Measurements from ENCODE around the gene SRPX. TPM values are rescaled to one million over a fixed set of nuclear protein-coding genes. Genes with fewer than 3 reads are reported as not detected.

Gene SRPX
- total RNA-seq, 2 donors from 2014 or later: not detected

- no peak overlapping the region for H3K27ac Mint-ChIP-seq
- H3K36me3 Mint-ChIP-seq: no peaks in the 10 kb centered on the region
- no peaks in the 10 kb centered on the region for H3K9me3 Mint-ChIP-seq
- no peak for ATAC-seq
- no peak for DNase-seq (ENCODE audit: low spot score in 2 of 2)
Observed at GRCh38 chrX:38165023-38165422, 55.6 kb downstream of the SRPX start.

DNA sequence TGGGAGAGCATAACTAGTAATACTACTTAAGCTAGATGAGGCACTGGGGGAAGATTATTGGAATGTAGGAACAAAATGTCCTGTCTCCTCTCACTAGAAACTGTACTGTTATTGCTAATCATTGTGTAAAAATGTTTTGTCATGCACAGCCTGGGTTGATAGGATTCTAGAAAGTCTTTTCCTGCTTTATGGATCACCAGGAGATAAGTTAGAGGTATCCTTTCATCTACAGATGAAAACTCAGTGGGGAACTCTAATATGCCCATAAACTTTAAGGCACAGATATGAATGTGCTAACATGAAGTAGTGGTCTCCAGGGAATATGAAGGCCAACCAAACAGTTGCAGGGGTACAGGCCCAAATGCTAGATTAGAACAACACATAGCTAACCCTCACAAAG lies 57.5 kb downstream of the SRPX start:
- no peak for ATAC-seq

DNA sequence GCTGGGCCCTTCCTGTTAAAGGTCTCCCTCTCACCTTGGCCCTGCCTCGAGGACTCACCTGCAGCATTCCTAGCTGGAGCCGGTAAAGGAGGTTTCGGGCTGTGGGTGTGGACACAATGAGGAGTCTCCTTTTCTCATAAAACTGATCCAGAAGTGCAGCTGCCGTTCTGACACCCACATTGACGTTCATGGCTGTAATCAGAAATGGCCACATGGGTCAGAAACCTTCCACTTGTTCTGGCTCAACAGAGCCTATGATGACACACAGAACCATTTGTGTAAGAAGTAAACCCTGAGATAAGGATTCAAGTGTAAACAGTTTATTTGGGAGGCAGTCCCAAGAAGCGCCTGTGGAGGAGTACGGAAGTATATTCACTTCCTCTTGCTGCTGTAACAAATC lies 63.8 kb downstream of the SRPX start:
- DNase-seq (ENCODE audit: low spot score in 2 of 2): no peak
- H3K9me3 Mint-ChIP-seq: no peaks in the 10 kb centered on the region
- no peak overlapping the region for H3K27ac Mint-ChIP-seq
- H3K36me3 Mint-ChIP-seq: no peaks in the 10 kb centered on the region
- ATAC-seq: no peak

More for the DNA sequence above, 57.5 kb downstream of the SRPX start:
- Mint-ChIP-seq H3K36me3 (no peaks in the 10 kb centered on the region), H3K27ac (no peak overlapping the region), H3K9me3 (no peaks in the 10 kb centered on the region)
- DNase-seq (ENCODE audit: low spot score in 2 of 2): no peak

DNA sequence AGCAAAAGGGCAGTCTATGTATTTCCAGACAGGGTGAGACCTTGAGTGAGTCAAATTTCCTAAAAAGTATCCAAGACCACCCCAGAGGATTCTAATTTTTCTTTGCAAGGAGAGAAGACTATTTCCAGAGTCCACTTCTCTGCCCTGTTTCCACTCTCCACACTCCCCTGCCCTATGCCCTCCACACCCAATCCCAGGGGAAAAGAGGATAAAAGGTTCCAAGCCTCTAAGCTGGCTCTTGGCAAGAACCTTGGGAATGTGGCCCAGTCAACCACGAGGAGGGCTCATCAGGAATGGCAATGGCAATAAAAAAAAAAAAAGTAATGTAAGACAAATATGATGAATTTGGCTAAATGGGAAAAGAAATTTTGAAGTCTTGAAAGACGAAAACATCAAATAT lies 65.9 kb downstream of the SRPX start:
- Mint-ChIP-seq H3K36me3 (no peaks in the 10 kb centered on the region), H3K9me3 (no peaks in the 10 kb centered on the region), H3K27ac (no peak overlapping the region)
- ATAC-seq (no peak), DNase-seq (ENCODE audit: low spot score in 2 of 2) (no peak)

- Mint-ChIP-seq H3K36me3 (no peaks in the 10 kb centered on the region), H3K27ac (no peak overlapping the region), H3K9me3 (no peaks in the 10 kb centered on the region)
- ATAC-seq (no peak), DNase-seq (ENCODE audit: low spot score in 2 of 2) (no peak)
Observed at GRCh38 chrX:38154340-38154739, 66.3 kb downstream of the SRPX start.

- Mint-ChIP-seq H3K36me3 (no peaks in the 10 kb centered on the region), H3K27ac (no peak overlapping the region), H3K9me3 (no peaks in the 10 kb centered on the region)
- no peak for DNase-seq (ENCODE audit: low spot score in 2 of 2)
- ATAC-seq: no peak
Observed at GRCh38 chrX:38151441-38151840, 69.2 kb downstream of the SRPX start.

- H3K27ac Mint-ChIP-seq: no peak overlapping the region
- DNase-seq (ENCODE audit: low spot score in 2 of 2): no peak
- ATAC-seq: no peak
- no peaks in the 10 kb centered on the region for H3K36me3 Mint-ChIP-seq
- H3K9me3 Mint-ChIP-seq: no peaks in the 10 kb centered on the region
Observed at GRCh38 chrX:38150993-38151392, 69.7 kb downstream of the SRPX start.

DNA sequence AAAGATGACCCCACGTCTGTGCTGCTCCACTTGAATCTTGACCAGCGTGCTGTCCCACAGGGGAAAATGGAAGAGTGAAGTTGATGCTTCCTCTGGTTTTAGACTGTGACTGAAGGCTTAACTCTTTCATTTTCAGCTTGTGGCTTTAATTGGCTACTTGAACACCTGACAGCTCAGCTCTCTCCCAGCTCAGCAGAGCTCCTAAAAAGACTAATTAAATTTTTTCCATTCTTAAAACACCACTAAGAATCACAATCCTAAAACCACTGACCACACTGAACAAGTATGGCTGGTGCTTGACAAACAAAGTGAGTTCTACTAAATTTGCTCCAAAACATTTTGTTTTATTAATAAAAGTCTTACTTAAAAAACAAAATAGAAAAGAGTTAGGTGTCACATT lies 71.7 kb downstream of the SRPX start:
- Mint-ChIP-seq H3K36me3 (no peaks in the 10 kb centered on the region), H3K27ac (no peak overlapping the region)
- ATAC-seq: no peak

DNA sequence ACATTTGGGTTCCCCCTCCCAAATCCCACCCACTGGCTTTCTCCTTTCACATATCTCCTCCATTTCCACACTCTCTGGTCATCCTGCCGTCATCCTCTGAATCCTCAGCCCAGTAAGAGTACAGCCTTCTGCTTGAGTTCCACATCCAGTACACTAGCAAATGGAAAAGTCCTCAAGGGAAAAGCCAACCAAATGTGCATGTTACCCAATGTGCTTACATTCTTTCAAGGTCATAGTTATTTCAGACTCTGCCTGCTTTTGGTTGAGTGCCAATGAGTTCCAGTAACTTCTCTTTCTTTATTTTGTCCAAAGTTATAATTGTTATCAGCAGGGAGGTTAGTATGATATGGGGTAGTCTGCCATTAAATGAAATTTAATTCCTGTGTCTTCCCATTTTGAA lies 78.1 kb downstream of the SRPX start:
- no peaks in the 10 kb centered on the region for H3K36me3 Mint-ChIP-seq
- no peak for ATAC-seq

More for the DNA sequence above, 71.7 kb downstream of the SRPX start:
- no peak for DNase-seq (ENCODE audit: low spot score in 2 of 2)
- no peaks in the 10 kb centered on the region for H3K9me3 Mint-ChIP-seq

DNA sequence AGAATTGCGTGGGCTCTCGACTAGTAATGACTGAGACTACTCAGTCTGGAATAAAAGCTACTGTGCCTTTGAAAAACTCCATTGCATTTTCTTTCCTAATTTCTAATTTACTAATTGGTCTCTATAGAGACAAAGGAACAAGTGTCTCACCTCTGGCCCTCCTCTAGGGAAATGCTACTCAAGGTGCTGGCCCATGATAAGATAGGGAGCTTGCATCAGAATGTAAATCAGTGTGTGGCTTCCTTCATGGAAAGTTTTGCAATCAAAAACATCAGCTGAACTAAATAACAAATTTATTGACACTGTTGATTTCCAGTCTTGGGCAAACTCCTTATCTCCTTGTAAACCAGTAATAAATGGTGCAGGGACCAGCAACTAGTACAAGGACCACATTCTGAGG lies 81.8 kb downstream of the SRPX start:
- no peak for ATAC-seq
- no peak overlapping the region for H3K27ac Mint-ChIP-seq
- H3K36me3 Mint-ChIP-seq: no peaks in the 10 kb centered on the region
- DNase-seq (ENCODE audit: low spot score in 2 of 2): no peak
- H3K9me3 Mint-ChIP-seq: no peaks in the 10 kb centered on the region

More for the DNA sequence above, 78.1 kb downstream of the SRPX start:
- DNase-seq (ENCODE audit: low spot score in 2 of 2): no peak
- H3K27ac Mint-ChIP-seq: no peak overlapping the region
- H3K9me3 Mint-ChIP-seq: no peaks in the 10 kb centered on the region

DNA sequence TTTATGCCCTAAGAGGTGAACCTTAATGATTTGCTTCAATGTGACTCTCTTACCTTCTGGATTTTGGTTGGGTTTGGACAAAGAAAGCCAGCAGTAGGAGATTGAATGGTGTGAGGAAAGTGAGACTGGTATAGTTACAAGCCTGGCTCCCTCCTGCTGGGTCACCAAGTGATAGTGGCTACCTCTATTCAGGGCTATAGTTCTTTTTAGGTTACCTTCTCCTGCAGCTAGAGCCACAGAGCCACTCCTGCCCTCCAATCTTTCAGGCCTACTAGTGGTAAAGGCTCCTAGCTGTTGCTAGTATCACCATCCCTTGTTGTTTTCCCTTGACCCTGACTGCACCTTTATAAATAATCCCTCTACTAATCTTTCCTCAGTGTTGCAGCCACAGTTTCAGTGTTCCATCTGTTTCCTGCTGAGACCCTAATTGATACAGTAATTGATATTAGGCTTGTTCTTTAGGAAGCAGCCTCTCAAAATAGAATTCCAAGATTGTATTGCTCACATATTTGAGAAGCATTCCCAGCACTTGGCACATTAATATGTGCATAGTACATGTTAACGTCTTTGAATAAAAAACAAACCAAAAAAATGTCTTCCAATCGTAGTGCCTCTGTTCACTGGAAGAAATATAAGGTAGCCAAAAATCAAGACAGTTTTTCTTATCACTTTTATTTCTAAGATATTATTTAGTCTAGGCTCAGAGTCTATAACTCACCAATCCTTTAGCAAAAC lies 82.3 kb downstream of the SRPX start:
- H3K27ac Mint-ChIP-seq: no peak overlapping the region
- no peaks in the 10 kb centered on the region for H3K9me3 Mint-ChIP-seq
- H3K36me3 Mint-ChIP-seq: no peaks in the 10 kb centered on the region
- DNase-seq (ENCODE audit: low spot score in 2 of 2) (no peak), ATAC-seq (no peak)

GRCh38 chrX:38129366-38129765 lies 91.3 kb downstream of the SRPX start:
- no peak overlapping the region for H3K27ac Mint-ChIP-seq
- no peak for ATAC-seq
- no peaks in the 10 kb centered on the region for H3K36me3 Mint-ChIP-seq
- no peaks in the 10 kb centered on the region for H3K9me3 Mint-ChIP-seq
- DNase-seq (ENCODE audit: low spot score in 2 of 2): no peak

- H3K36me3 Mint-ChIP-seq: no peaks in the 10 kb centered on the region
Observed at GRCh38 chrX:38127961-38128360, 92.7 kb downstream of the SRPX start.

GRCh38 chrX:38126179-38126578 lies 94.5 kb downstream of the SRPX start:
- Mint-ChIP-seq H3K9me3 (no peaks in the 10 kb centered on the region), H3K27ac (no peak overlapping the region), H3K36me3 (no peaks in the 10 kb centered on the region)
- ATAC-seq (no peak), DNase-seq (ENCODE audit: low spot score in 2 of 2) (no peak)

More at GRCh38 chrX:38127961-38128360, 92.7 kb downstream of the SRPX start:
- DNase-seq (ENCODE audit: low spot score in 2 of 2) (no peak), ATAC-seq (no peak)
- no peak overlapping the region for H3K27ac Mint-ChIP-seq
- H3K9me3 Mint-ChIP-seq: no peaks in the 10 kb centered on the region

DNA sequence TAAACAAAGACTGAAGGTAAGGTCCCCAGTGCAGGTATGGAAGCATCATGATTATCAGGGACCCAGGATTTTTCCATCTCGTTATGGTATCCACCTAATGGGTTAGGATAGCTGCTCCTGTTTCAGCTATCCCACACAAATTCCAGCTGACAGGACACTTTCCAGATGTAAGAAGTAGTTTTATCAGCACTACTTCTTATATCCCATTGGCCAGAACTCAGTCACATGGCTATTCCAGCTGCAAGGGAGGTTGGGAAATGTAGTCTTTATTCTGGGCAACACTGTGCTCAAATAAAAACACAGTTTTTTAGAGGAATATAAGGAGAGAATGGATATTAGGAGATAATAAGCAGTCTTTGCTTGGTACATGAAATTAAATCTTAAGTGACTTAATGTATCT lies 96.7 kb downstream of the SRPX start:
- Mint-ChIP-seq H3K27ac (no peak overlapping the region), H3K9me3 (no peaks in the 10 kb centered on the region), H3K36me3 (no peaks in the 10 kb centered on the region)
- DNase-seq (ENCODE audit: low spot score in 2 of 2) (no peak), ATAC-seq (no peak)

DNA sequence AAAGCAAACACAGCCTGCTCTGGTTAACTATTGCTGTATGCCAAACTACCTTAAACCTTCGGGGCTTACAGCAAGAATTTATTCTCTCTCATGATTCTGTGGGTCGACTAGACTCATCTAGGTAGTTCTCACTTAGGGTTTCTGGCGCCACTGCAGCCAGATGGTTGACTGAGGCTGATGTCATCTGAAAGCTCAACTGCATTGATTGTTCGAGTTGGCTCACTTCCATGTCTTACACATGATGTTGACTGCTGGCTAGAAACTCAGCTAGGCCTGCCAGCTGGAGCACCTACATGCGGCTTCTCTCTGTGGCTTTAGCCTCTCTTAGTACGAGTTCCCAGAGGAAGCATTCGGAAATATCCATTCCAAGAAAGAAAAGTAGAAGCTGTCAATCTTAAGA lies 103.2 kb downstream of the SRPX start:
- DNase-seq (ENCODE audit: low spot score in 2 of 2): no peak
- Mint-ChIP-seq H3K9me3 (no peaks in the 10 kb centered on the region), H3K27ac (no peak overlapping the region), H3K36me3 (no peaks in the 10 kb centered on the region)
- no peak for ATAC-seq

DNA sequence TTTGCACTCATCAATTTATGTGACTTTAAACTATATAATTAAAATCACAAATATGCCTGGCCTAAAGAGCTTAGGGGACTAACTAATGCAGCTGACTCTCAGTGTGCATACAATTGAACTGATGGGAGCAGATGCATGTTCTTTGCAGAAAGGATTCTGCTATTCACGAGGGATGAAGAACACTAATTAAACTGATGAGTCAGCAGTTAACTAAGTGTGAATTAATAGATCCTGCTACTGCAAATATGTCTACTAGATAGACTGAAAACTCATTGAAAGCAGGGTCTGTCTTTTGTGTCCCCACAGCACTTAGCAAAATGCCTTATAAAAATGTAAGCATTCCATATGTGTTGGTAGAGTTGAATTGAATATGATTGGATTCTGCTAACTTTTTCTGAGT lies 104.0 kb downstream of the SRPX start:
- no peak for ATAC-seq
- no peaks in the 10 kb centered on the region for H3K9me3 Mint-ChIP-seq
- no peak for DNase-seq (ENCODE audit: low spot score in 2 of 2)
- no peaks in the 10 kb centered on the region for H3K36me3 Mint-ChIP-seq
- H3K27ac Mint-ChIP-seq: no peak overlapping the region

DNA sequence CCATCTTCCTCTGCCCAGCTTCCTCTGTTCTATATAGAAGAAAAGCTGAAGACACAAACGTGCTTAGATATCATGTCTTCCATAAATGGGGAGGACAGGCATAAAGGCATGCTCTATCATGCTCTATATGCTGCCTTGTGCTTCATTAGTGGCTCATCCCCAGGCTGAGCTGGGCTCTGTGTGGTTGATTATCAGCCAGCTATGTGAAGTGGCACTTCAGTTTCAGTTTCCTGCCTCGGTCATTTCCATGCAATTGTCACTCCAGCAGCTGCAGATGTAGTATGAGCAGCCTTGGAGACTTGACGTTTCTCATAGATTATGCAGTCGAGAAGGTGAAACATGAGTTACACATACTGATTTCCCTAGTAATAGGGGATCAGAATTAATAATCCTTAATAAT lies 108.1 kb downstream of the SRPX start:
- H3K9me3 Mint-ChIP-seq: no peaks in the 10 kb centered on the region
- no peak overlapping the region for H3K27ac Mint-ChIP-seq
- DNase-seq (ENCODE audit: low spot score in 2 of 2): no peak
- ATAC-seq: no peak
- H3K36me3 Mint-ChIP-seq: no peaks in the 10 kb centered on the region
